Cardiac ventricle fibroblast (primary cell): ENCODE results near the gene RAB27B. TPM values are rescaled to one million over a fixed set of nuclear protein-coding genes. Genes with fewer than 3 reads are reported as not detected.

ENCODE experiments used
- total RNA-seq: library from RNA; depleted of rRNA; stranded (reverse); fragments of >200 nt; gene quantifications from 2 replicates; pipeline ENCODE4 v1.2.3, GENCODE V29; 2015

Gene RAB27B, protein sequence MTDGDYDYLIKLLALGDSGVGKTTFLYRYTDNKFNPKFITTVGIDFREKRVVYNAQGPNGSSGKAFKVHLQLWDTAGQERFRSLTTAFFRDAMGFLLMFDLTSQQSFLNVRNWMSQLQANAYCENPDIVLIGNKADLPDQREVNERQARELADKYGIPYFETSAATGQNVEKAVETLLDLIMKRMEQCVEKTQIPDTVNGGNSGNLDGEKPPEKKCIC
- total RNA-seq: 1.1 and 1.5 TPM in 2 replicates

DNA sequence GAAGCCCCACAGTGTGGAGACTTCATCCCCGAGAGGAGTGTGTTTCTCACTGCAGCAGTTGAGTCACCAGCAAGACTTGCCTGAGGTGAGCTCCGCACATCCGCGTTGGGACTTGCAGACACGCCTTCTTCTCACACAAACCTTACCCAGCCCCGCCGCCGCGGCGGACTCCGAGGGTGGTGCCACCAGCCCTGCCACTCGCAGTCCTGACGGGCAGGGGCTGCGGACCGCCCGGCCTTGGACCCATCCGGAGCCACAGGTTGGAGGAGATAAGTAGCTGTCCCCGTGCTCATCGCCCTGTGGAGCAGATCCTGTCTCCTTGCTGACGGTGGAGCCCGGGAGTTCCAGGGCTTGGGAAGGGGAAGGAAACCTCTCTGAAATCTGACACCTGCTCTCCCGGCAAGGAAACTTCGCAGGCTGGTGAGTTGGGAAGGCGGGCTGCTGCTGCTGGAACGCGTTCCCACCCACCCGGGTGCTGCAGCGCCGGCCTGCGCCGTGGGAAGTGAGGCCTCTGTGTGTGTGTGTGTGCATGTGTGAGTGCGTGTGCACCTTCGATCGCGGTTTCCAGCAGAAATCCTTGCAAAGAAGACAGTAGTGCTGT is at the start of gene RAB27B:
Gene RAB27B, plus strand, starts transcription at position 197 of the 601 bp plus-strand sequence. CDS start 49,109 bp downstream, outside the sequence.

Other genes with a start within 250 kb of the RAB27B start
- not detected in 2 replicates for gene DYNAP, start 237.2 kb upstream of the RAB27B start, total RNA-seq
- 1.5 and 2.4 TPM in 2 replicates for gene CCDC68, start 131.0 kb downstream of the RAB27B start, total RNA-seq